OCI-LY7 (cell line): ENCODE measurements around the gene VWA2. TPM values are rescaled to one million over a fixed set of nuclear protein-coding genes. Genes with fewer than 3 reads are reported as not detected.

ENCODE experiments used
- BruUV-seq: library from RNA; stranded (reverse); fragments of 400-500 nt; replicated peaks from 2 replicates; lab custom pipeline; 2021; lab: Mats Ljungman, UMichigan
- CTCF ChIA-PET: fragments of 300-600 bp; sonication (Branson Sonifier 250); formaldehyde crosslinking; loops from one replicate; lab custom pipeline; 2022; ENCODE audit warnings: antibody characterized with exemption; ENCODE audit not compliant: unreplicated experiment; lab: Charles Lee
- POLR2A ChIA-PET: fragments of 300-600 bp; sonication (Branson Sonifier 250); formaldehyde crosslinking; loops from one replicate; lab custom pipeline; 2022; ENCODE audit warnings: antibody characterized with exemption; lab: Charles Lee
- DNase-seq: peaks from one replicate; pipeline ENCODE4 v3.0.0-alpha.2; 2015; ENCODE audit warnings: low spot score
- H2AFZ ChIP-seq: fragments of 200-600 bp; sonication (generic), shearing (Covaris generic); 2 replicates; pipeline ENCODE4 v1.6.1; 2014; ENCODE audit warnings: mild to moderate bottlenecking, antibody characterized with exemption, low read length, moderate library complexity
- H3K27ac ChIP-seq: fragments of 200-600 bp; sonication (generic); 2 replicates; pipeline ENCODE4 v1.5.1; 2014; ENCODE audit warnings: mixed run types, low read depth, mild to moderate bottlenecking, moderate library complexity, low read length, inconsistent platforms; ENCODE audit not compliant: poor library complexity, severe bottlenecking
- H3K36me3 ChIP-seq: fragments of 200-600 bp; sonication (generic); 2 replicates; pipeline ENCODE4 v1.6.1; 2014; ENCODE audit warnings: mild to moderate bottlenecking, antibody characterized with exemption, low read length, moderate library complexity, mixed read lengths; ENCODE audit not compliant: insufficient read depth
- H3K4me1 ChIP-seq: fragments of 200-600 bp; sonication (generic); 2 replicates; pipeline ENCODE4 v1.5.1; 2014; ENCODE audit warnings: mild to moderate bottlenecking, low read length; ENCODE audit not compliant: insufficient read depth, poor library complexity, severe bottlenecking
- H3K4me2 ChIP-seq: fragments of 200-600 bp; sonication (generic); 2 replicates; pipeline ENCODE4 v1.6.1; 2014; ENCODE audit warnings: mild to moderate bottlenecking, low read length
- H3K4me3 ChIP-seq: fragments of 200-600 bp; sonication (generic); 2 replicates; pipeline ENCODE4 v1.5.1; 2014; ENCODE audit warnings: mild to moderate bottlenecking, low read depth, low read length; ENCODE audit not compliant: poor library complexity, severe bottlenecking
- H3K79me2 ChIP-seq: fragments of 200-600 bp; sonication (generic); 2 replicates; pipeline ENCODE4 v1.6.1; 2016; ENCODE audit warnings: low read depth, mild to moderate bottlenecking, low read length, moderate library complexity, mixed read lengths; ENCODE audit not compliant: insufficient read depth
- H3K9me2 ChIP-seq: fragments of 200-600 bp; sonication (generic); 2 replicates; pipeline ENCODE4 v1.6.1; 2016; ENCODE audit warnings: mild to moderate bottlenecking, low read length, mixed read lengths; ENCODE audit not compliant: insufficient read depth
- H3K9me3 ChIP-seq: fragments of 200-600 bp; sonication (generic); 2 replicates; pipeline ENCODE4 v1.6.1; 2014; ENCODE audit warnings: mild to moderate bottlenecking, mixed run types, low read length, mixed read lengths
- H4K20me1 ChIP-seq: fragments of 200-600 bp; sonication (generic); 2 replicates; pipeline ENCODE4 v1.6.1; 2014; ENCODE audit warnings: mild to moderate bottlenecking, antibody characterized with exemption, low read length, moderate library complexity, mixed read lengths; ENCODE audit not compliant: insufficient read depth
- CTCF ChIP-seq: fragments of 200-600 bp; sonication (generic); conservative IDR thresholded peaks from 2 replicates; pipeline ENCODE4 v1.5.1; 2014; ENCODE audit warnings: mild to moderate bottlenecking, antibody characterized with exemption, low read length, moderate library complexity, mixed read lengths
- EZH2phosphoT487 ChIP-seq: fragments of 200-600 bp; sonication (generic); IDR thresholded peaks from 2 replicates; pipeline ENCODE4 v1.6.1; 2018; ENCODE audit warnings: low read depth, borderline replicate concordance, mild to moderate bottlenecking, mixed run types, antibody characterized with exemption, low read length, moderate library complexity, mixed read lengths
- intact Hi-C: fragments of 100-400 bp; cut with micrococcal nuclease; formaldehyde crosslinking; loops from one replicate; pipeline ENCODE4 v1.10.0; 2022; ENCODE audit not compliant: unreplicated experiment
- total RNA-seq, 2 experiments: library from RNA; depleted of rRNA in 1 of 2; stranded (reverse); fragments of >200 nt in 1 of 2; shearing (Covaris generic) in 1 of 2; gene quantifications; 2 replicates each; pipeline ENCODE4 v1.2.3, GENCODE V29; 2014 to 2022

Gene VWA2
- total RNA-seq, 2 experiments from 2014 or later = not detected

GRCh38 chr10:114273910-114274309 lies 34.9 kb downstream of the VWA2 start:
- no peaks in the 10 kb centered on the region for H4K20me1 ChIP-seq
- no peaks in the 10 kb centered on the region for H3K4me1 ChIP-seq
- CTCF ChIA-PET = no interaction called here
- intact Hi-C loops = no loop called here
- no peak overlapping the region for H3K4me2 ChIP-seq
- TF ChIP-seq EZH2phosphoT487 (no peak), CTCF (no peak)
- BruUV-seq = no TSS peak
- no peak overlapping the region for H3K27ac ChIP-seq
- no peak for DNase-seq
- H3K79me2 ChIP-seq = no peaks in the 10 kb centered on the region
- POLR2A ChIA-PET = no interaction called here
- H3K9me3 ChIP-seq = no peaks in the 10 kb centered on the region
- H3K4me3 ChIP-seq = no peak overlapping the region
- H2AFZ ChIP-seq = no peak overlapping the region
- no peaks in the 10 kb centered on the region for H3K36me3 ChIP-seq
- no peaks in the 10 kb centered on the region for H3K9me2 ChIP-seq

GRCh38 chr10:114274616-114275453 lies 35.8 kb downstream of the VWA2 start:
- POLR2A ChIA-PET = no interaction called here
- CTCF ChIA-PET = no interaction called here
- no peak overlapping the region for H3K4me2 ChIP-seq
- no peak overlapping the region for H3K27ac ChIP-seq
- TF ChIP-seq CTCF (no peak), EZH2phosphoT487 (no peak)
- no peak overlapping the region for H3K4me3 ChIP-seq
- no peaks in the 10 kb centered on the region for H3K9me2 ChIP-seq
- H2AFZ ChIP-seq = no peak overlapping the region
- BruUV-seq = no TSS peak
- intact Hi-C loops = no loop called here
- no peaks in the 10 kb centered on the region for H4K20me1 ChIP-seq
- no peaks in the 10 kb centered on the region for H3K36me3 ChIP-seq
- H3K79me2 ChIP-seq = no peaks in the 10 kb centered on the region
- DNase-seq = no peak
- H3K9me3 ChIP-seq = no peaks in the 10 kb centered on the region
- H3K4me1 ChIP-seq = no peaks in the 10 kb centered on the region

- no peak overlapping the region for H2AFZ ChIP-seq
- intact Hi-C loops = no loop called here
- no TSS peak for BruUV-seq
- no peaks in the 10 kb centered on the region for H3K4me1 ChIP-seq
- no peak for TF ChIP-seq CTCF
- TF ChIP-seq EZH2phosphoT487 = no peak
- no peak overlapping the region for H3K4me2 ChIP-seq
- H3K9me2 ChIP-seq = no peaks in the 10 kb centered on the region
- no peak overlapping the region for H3K4me3 ChIP-seq
- ChIA-PET CTCF (no interaction called here), POLR2A (no interaction called here)
- no peaks in the 10 kb centered on the region for H3K36me3 ChIP-seq
- H4K20me1 ChIP-seq = no peaks in the 10 kb centered on the region
- H3K9me3 ChIP-seq = no peaks in the 10 kb centered on the region
- DNase-seq = no peak
- H3K27ac ChIP-seq = no peak overlapping the region
- H3K79me2 ChIP-seq = no peaks in the 10 kb centered on the region
Measured at GRCh38 chr10:114276066-114276465, 37.0 kb downstream of the VWA2 start.
